ENCODE data around the gene PAM. TPM values are rescaled to one million over a fixed set of nuclear protein-coding genes. Genes with fewer than 3 reads are reported as not detected.
A peak's percentile ranks its signal among the peaks of the same experiment; 100 is the strongest.

Gene PAM
- total RNA-seq, 1 experiment from 2014 or later = 257 TPM

DNA sequence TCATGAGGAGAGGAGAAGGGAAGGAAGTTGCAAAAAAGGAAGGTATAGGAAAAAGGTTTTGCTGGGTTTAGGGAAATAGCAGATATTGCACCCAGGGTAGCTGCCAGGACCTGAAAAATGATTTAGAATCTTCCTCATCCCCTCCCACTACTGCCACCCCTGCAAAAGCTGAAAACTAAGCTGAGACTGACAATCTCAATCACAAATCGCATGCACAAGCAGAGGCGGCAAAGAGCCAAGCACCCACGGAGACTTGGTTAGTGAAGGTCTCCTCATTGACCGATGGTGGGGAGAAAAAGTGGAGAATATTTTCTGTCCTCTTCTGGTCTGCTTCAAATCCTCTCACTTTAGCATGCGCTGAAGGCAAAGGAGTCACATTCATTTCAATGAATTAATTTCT, 39.1 kb upstream of the PAM start (continued):
- TF ChIP-seq TCF7L2 (IDR thresholded peaks at IDR 0.05; ENCODE audit: borderline replicate concordance, extremely low read depth, insufficient read depth, insufficient read length) (no peak), POLR2A (IDR thresholded peaks at IDR 0.05; ENCODE audit: borderline replicate concordance, extremely low read depth, insufficient read depth, insufficient read length) (no peak), JUND (IDR thresholded peaks at IDR 0.05) (no peak)
- TF ChIP-seq, protein P1, sequence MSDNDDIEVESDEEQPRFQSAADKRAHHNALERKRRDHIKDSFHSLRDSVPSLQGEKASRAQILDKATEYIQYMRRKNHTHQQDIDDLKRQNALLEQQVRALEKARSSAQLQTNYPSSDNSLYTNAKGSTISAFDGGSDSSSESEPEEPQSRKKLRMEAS (IDR thresholded peaks at IDR 0.05) = no peak

DNA sequence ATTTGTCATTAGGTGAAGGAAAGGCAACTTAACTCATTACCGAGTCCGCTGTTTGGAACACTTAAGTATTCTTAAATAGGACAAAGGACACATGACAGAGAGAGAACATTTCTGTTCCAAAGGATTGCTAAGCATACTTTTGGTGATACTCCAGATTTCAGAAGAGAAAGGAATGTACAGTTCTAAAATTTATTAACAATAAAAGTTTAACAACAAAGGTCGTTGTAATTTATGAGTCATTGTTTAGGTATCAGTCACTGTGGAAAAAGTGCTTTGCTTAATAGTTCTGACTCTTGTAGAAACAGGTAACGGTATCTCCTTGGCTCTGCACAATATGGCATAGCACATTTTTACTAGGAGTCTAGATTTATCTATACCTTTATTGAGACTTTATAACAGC, 36.3 kb upstream of the PAM start:
- RAD21 ChIA-PET (ENCODE audit: low non-redundant PET in 1 of 2, low total read pairs in 2 of 2, uncharacterized antibody in 2 of 2, unreplicated experiment in 2 of 2) = no interaction called here
- ATAC-seq = peak; percentile 49
- Histone ChIP-seq H3K36me3 (ENCODE audit: control insufficient read depth in 1 of 2, insufficient read depth in 2 of 2, low read length in 2 of 2) (no peaks in the 10 kb centered on the region), H3K27ac (ENCODE audit: low read depth, low read length) (no peak overlapping the region), H3K4me3 (replicated peaks in 1 of 2; ENCODE audit: low read depth in 1 of 2, low read length in 2 of 2) (peak overlapping the region in 1 of 2 experiments; percentile 4; a peak in 2 of 4 replicates), H3K27me3 (ENCODE audit: insufficient read depth, low read length) (no peaks in the 10 kb centered on the region), H3K4me2 (ENCODE audit: low read length) (peak overlapping the region; percentile 54), H4K20me1 (ENCODE audit: insufficient read depth) (no peaks in the 10 kb centered on the region), H2AFZ (ENCODE audit: low read depth, low read length, poor library complexity, severe bottlenecking) (peak overlapping the region; percentile 89), H3K9me2 (ENCODE audit: insufficient read depth) (no peaks in the 10 kb centered on the region), H3K79me2 (ENCODE audit: insufficient read depth, low read length) (no peaks in the 10 kb centered on the region), H3K9me3 (ENCODE audit: control insufficient read depth in 1 of 2, insufficient read depth in 1 of 2, low read depth in 1 of 2, low read length in 2 of 2) (no peaks in the 10 kb centered on the region), H3K4me1 (ENCODE audit: control insufficient read depth in 1 of 2, insufficient read depth in 2 of 2, low read length in 2 of 2) (peaks cover 23 to 52% of the 10 kb centered on the region in 2 experiments), H3K9ac (ENCODE audit: low read length) (no peak overlapping the region)
- TF ChIP-seq FOSL1 (IDR thresholded peaks at IDR 0.05; ENCODE audit: low read depth) = peak; percentile 45; the same call in 1 of the 2 replicates
- TF ChIP-seq YY1 (IDR thresholded peaks at IDR 0.05; ENCODE audit: extremely low read depth, insufficient replicate concordance, low read depth, low read length) = no peak
- POLR2A ChIA-PET = no interaction called here
- intact Hi-C loops (cut with micrococcal nuclease) = no loop called here
- no peak for DNase-seq (ENCODE audit: low read depth, low spot score)
- CTCF ChIA-PET = no interaction called here
- BruUV-seq (replicated peaks) = no TSS peak

DNA sequence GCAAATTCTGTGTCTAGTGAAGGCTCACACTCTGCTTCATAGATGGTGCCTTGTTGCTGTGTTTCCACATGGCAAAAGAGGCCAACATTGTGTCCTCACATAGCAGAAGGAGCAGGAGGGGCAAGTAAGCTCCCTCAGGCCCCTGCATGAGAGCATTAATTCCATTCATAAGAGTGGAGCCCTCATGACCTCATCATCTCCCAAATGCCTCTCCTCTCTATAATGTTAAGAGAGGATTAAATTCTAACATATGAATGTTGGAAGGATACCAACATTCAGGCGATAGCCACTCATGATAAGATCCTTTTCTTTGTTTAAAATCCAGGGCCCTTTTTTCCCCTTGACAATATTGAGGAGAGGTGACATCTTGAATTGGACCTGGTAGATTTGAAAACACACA, 35.2 kb upstream of the PAM start:
- H3K4me1 ChIP-seq (ENCODE audit: control insufficient read depth in 1 of 2, insufficient read depth in 2 of 2, low read length in 2 of 2) = peaks cover 23 to 46% of the 10 kb centered on the region in 2 experiments
- H3K9me2 ChIP-seq (ENCODE audit: insufficient read depth) = no peaks in the 10 kb centered on the region
- ATAC-seq = no peak
- POLR2A ChIA-PET = no interaction called here
- no peaks in the 10 kb centered on the region for H3K27me3 ChIP-seq (ENCODE audit: insufficient read depth, low read length)
- no peak overlapping the region for H2AFZ ChIP-seq (ENCODE audit: low read depth, low read length, poor library complexity, severe bottlenecking)
- intact Hi-C loops (cut with micrococcal nuclease) = no loop called here
- H4K20me1 ChIP-seq (ENCODE audit: insufficient read depth) = no peaks in the 10 kb centered on the region
- no TSS peak for BruUV-seq (replicated peaks)
- no peak overlapping the region for H3K27ac ChIP-seq (ENCODE audit: low read depth, low read length)
- no peak overlapping the region for H3K9ac ChIP-seq (ENCODE audit: low read length)
- CTCF ChIA-PET = no interaction called here
- no peak overlapping the region for H3K4me3 ChIP-seq (replicated peaks in 1 of 2; ENCODE audit: low read depth in 1 of 2, low read length in 2 of 2)
- no peaks in the 10 kb centered on the region for H3K9me3 ChIP-seq (ENCODE audit: control insufficient read depth in 1 of 2, insufficient read depth in 1 of 2, low read depth in 1 of 2, low read length in 2 of 2)
- RAD21 ChIA-PET (ENCODE audit: low non-redundant PET in 1 of 2, low total read pairs in 2 of 2, uncharacterized antibody in 2 of 2, unreplicated experiment in 2 of 2) = no interaction called here
- TF ChIP-seq, protein P2, sequence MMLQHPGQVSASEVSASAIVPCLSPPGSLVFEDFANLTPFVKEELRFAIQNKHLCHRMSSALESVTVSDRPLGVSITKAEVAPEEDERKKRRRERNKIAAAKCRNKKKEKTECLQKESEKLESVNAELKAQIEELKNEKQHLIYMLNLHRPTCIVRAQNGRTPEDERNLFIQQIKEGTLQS (IDR thresholded peaks at IDR 0.05) = no peak
- TF ChIP-seq, protein P1 (IDR thresholded peaks at IDR 0.05) = no peak
- TF ChIP-seq ZFX (IDR thresholded peaks at IDR 0.05) (no peak), ELF1 (IDR thresholded peaks at IDR 0.05; ENCODE audit: borderline replicate concordance, low read depth) (no peak), EZH2 (IDR thresholded peaks at IDR 0.05) (no peak), POLR2AphosphoS5 (IDR thresholded peaks at IDR 0.05; ENCODE audit: low read depth, low read length) (no peak), SIN3A (IDR thresholded peaks at IDR 0.05; ENCODE audit: low read depth) (no peak), TCF7L2 (IDR thresholded peaks at IDR 0.05; ENCODE audit: borderline replicate concordance, extremely low read depth, insufficient read depth, insufficient read length) (no peak), SP1 (IDR thresholded peaks at IDR 0.05; ENCODE audit: low read depth) (no peak), EZH2phosphoT487 (IDR thresholded peaks at IDR 0.05; ENCODE audit: borderline replicate concordance) (no peak), ZNF274 (IDR thresholded peaks at IDR 0.05; ENCODE audit: low read depth, low read length) (no peak)
- H3K4me2 ChIP-seq (ENCODE audit: low read length) = no peak overlapping the region
- H3K79me2 ChIP-seq (ENCODE audit: insufficient read depth, low read length) = no peaks in the 10 kb centered on the region
- no peak for DNase-seq (ENCODE audit: low read depth, low spot score)
- no peaks in the 10 kb centered on the region for H3K36me3 ChIP-seq (ENCODE audit: control insufficient read depth in 1 of 2, insufficient read depth in 2 of 2, low read length in 2 of 2)
